ENCODE measurements around the gene IFNL4.
"Not testable (repeated sequence)": the region's sequence is repeated elsewhere in the genome, so short reads cannot be mapped to it uniquely, and the experiment has no call there.

Gene IFNL4

DNA sequence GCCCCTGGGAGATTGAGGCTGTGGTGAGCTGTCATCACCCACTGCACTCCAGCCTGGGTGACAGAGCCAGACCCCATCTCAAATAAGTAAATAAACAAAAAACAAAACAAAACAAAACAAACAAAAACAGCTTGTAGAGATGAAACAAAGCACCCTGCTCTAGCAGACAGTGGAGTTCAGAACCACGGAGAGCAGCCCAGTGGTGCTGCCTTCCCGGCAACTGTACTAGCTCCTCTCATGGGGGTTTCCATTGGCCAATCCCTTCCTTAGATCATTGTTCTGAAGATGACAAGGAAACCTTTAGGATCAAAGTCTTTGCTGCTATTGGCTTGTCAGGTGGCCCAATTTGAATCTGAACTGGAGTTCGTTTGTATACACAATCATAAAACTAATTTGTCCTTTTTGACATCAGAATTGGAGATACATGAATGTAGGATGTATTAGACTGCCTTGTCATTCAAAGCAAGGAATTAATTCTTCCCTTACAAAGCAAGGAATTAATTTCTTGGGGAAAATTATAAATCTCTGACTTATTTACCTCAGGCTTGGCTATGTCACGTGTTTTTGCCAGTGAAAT is 24.9 kb downstream of the IFNL4 start:
- no peak for DNase-seq (ENCODE audit: low read depth, low spot score)

DNA sequence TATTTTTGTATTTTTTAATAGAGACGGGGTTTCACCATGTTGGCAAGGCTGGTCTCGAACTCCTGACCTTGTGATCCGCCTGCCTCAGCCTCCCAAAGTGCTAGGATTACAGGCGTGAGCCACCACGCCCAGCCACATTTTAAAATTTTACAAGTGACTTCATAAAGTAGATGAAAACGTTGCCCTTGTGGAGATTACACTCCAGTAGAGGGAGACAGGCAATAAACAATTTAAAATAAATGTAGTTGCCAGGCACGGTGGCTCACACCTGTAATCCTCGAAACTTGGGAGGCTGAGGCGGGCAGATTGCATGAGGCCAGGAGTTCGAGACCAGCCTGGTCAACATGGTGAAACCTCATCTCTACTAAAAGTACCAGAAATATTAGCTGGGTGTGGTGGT is 29.5 kb downstream of the IFNL4 start:
- not testable (repeated sequence) for DNase-seq (ENCODE audit: low read depth, low spot score)

DNA sequence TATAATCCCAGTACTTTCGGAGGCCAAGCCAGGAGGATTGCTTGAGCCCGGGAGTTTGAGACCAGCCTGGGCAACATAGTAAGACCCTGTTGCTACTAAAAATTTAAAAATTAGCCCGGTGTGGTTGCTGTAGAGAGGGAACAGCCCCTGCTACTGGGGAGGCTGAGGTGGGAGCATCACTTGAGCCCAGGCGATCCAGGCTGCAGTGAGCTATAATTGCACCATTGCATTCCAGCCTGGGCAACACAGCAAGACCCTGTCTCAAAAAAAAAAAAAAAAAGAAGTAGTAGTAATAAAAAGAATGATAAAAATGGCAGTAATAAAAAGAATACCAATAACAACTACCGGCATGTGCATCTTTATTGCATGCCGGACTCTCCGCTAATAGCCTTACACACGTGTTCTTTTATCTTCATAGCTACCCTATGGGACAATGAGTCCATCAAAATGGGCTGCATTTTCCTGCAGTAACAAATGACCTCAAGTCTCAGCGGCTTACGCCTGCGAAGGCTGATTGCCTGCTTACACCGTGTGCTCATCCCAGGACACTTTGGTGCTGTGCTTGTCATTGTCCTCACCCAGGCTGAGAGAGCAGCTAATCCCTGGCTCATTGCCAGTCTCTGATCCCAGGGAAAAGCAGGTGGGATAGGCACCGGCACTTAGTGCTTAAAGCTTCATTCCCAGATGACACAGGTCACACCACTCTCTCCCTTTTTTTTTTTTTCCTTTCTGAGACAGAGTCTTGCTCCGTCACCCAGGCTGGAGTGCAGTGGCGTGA is 30.2 kb downstream of the IFNL4 start:
- DNase-seq (ENCODE audit: low read depth, low spot score): no peak

DNA sequence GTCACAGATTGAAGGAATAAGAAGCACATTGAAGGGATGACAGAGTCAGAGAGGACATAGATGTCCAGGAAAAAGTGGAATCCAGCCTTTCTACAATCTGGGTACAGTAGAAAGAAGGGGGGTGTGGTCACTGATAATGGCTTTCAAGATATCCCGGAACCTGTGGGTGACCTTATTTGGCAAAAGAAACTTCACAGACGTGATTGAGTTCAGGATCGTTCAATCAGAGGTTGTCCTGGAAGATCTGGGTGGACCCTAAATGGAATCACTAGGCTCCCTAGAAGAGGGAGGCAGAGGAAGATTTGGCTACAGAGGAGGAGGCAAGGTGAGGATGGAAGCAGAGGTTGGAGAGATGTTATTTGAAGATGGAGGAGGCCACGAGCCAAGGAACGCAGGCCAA is 31.6 kb downstream of the IFNL4 start:
- no peak for DNase-seq (ENCODE audit: low read depth, low spot score)

DNA sequence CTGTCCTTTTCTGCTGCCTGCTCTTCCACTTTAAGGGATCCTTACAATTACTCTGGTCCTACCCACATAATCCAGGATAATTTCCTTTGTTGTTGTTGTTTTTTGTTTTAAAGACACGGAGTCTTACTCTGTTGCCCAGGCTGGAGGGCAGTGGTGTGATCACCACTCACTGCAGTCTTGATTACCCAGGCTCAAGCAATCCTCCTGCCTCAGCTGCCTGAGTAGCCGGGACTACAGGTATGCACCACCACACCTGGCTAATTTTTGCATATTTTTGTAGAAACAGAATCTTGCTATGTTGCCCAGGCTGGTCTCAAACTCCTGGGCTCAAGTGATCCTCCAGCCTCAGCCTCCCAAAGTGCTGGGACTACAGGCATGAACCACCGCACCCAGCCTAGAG is 33.3 kb downstream of the IFNL4 start:
- not testable (repeated sequence) for DNase-seq (ENCODE audit: low read depth, low spot score)

DNA sequence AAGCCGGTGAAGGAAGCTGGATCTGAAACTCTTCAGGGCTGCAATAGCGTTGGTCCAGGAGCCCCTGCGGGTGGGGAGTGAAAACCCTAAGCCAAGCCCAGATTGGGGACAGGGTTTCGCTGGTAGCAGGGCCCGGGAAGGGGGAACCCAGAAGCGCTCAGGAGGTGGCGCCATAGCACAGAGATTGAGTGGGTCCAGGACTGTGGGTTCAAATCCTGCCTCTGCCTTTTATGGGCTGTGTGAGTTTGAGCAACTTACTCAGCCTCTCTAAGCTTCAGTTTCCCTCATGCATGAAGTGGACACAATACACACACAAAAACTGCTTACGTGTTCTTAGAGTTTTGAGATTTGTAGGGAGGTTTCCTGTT is 36.3 kb downstream of the IFNL4 start:
- DNase-seq (ENCODE audit: low read depth, low spot score): no peak

DNA sequence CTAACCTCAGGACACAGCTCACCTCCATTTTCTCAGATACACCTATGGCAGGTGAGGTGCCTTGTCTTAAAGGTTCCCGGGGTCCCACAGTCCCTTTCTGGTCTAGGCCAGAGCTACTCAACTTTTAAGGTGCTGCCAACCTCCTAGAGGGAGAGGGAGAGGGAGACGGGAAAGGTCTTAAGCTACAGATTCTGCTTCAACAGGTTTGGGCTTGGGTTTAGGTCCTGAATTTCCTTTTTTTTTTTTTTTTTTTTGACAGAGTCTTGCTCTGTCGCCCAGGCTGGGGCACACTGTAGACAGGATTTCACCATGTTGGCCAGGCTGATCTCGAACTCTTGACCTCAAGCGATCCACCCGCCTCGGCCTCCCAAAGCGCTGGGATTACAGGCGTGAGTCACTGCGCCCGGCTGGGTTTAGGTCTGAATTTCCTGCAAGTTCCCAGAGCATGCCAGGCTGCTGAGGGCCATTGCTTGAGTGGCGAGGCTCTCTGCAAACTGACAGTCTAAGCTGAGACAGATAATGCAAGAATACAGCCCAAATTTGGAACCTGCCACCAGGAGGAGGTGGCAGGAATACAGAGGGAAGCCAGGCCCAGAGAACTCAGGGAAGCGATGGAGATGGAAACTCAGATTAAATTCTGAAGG is 36.8 kb downstream of the IFNL4 start:
- no peak for DNase-seq (ENCODE audit: low read depth, low spot score)

DNA sequence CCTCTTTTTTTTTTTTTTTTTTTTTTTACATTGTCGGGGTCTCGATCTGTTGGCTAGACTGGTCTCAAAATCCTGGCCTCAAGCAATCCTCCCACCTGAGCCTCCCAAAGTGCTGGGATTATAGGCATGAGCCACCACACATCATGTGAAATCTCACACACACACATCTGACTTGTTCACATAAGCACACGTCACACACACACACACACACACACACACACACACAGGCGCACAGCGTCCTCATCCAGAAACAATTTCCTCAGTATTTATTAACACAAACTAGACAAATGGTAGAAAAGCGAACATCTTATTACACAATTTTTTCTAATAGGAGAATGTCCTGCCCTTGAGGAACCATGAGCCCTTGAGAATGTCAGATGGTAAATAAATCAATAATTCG is 39.5 kb downstream of the IFNL4 start:
- no peak for DNase-seq (ENCODE audit: low read depth, low spot score)

DNA sequence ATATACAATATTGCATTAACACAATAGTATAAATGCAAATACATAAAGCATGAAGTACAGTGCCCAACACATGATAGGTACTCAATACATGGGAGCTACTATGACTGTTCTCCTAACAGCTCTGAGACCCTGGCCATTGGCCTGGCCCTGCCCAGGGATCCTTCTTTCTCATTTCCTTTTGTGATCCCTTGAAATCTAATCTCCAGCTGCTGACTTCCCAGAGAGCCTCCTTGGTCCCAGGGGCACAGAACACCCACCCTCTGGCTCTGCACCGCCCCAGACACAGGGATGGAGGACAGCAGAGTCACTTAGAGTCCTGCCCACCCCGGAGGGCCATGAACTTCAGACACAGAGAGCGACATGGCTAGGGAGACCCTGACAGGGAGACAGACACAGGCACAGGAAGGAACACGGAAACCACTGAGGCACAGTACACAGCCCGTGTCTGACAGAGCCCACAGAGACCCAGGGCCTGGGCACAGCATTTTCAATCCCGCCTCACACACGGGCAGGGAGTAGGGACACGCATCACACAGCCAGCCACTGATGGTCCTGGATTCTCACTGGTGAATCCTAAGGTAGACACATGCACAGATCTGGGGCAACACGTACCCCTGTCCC is 40.4 kb downstream of the IFNL4 start:
- no peak for DNase-seq (ENCODE audit: low read depth, low spot score)

DNA sequence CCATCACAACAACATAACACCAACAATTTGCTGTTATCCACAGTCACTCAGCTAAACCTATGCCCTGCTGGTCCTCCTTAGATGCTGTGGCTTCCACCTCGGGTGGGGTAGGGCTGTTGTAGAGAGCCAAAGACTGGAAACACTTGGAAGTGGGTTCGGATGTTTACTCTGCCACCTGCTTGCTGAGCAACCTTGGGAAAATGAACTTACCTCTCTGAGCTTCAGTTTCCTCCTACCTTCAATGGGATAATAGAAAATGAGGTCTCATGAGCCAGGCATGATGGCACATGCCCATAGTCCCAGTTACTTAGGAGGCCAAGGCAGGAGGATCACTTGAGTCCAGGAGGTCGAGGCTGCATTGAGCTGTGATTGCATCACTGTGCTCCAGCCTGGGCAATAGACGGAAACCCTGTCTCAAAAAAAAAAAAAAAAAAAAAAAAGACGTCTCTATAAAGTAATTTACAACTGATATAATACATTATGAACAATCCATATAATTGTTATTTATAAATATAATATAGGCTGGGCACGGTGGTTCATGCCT is 41.3 kb downstream of the IFNL4 start:
- no peak for DNase-seq (ENCODE audit: low read depth, low spot score)

DNA sequence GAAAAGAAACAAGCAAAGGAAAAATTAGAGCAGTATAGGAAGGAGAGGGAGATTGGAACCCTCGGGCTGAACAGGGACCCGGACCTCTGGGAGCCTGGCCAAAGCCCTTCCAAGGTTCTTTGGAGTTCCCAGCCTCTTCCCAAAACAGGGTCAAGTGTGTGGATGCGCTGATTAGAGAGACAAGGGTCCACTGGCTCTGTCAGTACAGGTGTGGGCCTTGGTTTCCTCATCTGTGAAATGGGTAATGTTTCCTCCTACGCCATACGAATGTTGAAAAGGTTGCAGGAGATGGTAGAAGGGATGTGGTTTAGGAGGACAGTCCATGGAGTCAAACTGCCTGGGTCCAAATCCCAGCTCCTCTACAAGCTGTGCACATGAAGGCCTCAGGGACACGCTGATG is 42.5 kb downstream of the IFNL4 start:
- no peak for DNase-seq (ENCODE audit: low read depth, low spot score)

DNA sequence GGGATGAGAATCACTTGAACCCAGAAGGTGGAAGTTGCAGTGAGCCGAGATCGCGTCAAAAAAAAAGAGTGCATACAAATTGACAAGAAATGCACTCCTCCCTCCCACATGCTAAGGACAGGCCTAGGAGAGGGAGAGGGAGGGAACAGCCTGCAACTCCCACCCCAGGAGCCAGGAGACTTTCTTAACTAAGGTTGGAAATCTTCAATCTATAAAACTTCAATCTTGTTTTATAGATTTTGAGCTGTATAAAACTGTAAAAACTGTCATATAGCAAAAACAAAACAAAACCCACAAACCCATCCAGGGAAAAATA is 43.2 kb downstream of the IFNL4 start:
- DNase-seq (ENCODE audit: low read depth, low spot score): no peak

DNA sequence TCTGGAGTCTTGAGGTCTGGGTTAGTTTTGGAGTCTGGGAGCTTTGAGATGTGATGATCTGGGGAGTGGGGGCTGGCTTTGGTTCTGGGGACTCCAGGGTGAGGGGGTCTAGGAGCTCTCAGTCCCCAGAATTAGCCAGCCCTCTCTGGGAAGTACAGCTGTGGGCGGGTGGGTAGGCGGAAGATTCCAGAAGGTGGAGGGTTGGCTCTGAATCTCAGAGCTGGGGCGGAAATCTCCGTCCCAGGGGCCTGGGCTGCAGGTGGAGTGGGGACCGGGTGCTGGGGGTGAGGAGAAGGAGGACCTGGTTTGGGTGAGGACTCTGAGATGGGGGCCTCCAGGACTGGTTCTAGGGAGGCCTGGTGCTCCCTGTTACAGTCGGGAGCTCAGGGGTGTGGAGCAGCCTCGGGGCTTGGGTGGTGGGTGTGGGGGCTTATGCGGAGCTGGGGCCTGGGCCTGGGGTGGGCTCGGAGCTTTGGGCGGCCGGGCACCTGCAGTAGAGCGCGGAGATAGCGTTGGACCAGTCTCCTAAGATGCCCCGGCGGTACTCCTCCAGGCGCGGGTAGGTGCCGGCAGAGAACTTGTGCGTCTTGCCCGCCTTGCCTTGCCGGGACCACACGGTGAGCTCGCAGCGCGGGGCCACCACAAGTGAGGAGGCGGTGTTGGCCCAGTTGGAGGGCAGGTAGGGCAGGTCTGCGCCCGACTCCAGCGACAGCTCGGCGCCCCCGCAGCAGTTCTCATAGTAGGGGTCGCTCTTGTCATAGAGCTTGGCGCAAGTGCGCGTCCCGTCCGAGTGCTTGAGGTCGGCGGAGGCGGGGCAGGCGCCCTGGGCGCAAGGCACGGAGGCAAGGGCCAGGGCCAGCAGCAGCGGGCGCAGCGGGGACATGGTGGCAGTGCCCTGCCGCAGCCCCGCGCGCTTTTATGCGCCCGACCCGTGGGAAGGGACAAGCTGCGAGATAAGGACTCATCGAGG is 45.0 kb downstream of the IFNL4 start, which contains the start of gene SYCN:
Gene SYCN, minus strand, starts transcription at position 892 of the 970 bp plus-strand sequence. Its CDS starts 9 bp downstream, at position 883.
- no peak for DNase-seq (ENCODE audit: low read depth, low spot score)

DNA sequence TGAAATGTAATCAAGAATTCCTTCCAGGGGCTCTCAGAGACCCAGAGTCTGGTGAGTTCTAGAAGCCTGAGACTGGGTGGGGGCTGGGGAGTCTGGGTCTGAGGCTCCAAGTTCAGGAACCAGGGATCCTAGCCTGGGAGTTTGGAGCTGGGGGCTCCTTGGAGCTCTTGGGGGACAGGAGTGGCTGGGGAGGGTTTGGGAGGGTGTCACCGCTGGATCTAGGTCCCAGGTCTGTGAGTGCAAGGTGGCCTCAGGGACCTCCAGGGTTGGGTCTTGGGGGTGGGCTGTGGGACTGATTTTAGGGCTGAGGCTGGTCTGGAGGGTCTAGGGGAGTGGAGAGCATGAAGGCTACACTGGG is 45.7 kb downstream of the IFNL4 start:
- no peak for DNase-seq (ENCODE audit: low read depth, low spot score)

DNA sequence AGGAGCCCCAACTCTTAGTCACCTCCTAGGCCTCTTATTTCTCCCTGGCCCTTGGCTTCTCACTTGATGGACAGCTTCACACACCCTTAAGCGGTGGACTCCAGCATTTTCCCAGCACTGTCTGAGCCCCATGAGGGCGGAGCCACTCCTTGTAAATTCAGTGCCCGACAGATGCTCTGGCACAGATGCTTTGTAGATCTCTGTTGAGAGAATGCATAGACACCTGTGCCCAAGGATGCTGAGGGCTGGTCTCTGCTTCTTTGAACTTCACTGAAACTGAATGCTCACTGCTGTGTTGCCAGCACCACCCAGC is 47.9 kb downstream of the IFNL4 start:
- no peak for DNase-seq (ENCODE audit: low read depth, low spot score)

DNA sequence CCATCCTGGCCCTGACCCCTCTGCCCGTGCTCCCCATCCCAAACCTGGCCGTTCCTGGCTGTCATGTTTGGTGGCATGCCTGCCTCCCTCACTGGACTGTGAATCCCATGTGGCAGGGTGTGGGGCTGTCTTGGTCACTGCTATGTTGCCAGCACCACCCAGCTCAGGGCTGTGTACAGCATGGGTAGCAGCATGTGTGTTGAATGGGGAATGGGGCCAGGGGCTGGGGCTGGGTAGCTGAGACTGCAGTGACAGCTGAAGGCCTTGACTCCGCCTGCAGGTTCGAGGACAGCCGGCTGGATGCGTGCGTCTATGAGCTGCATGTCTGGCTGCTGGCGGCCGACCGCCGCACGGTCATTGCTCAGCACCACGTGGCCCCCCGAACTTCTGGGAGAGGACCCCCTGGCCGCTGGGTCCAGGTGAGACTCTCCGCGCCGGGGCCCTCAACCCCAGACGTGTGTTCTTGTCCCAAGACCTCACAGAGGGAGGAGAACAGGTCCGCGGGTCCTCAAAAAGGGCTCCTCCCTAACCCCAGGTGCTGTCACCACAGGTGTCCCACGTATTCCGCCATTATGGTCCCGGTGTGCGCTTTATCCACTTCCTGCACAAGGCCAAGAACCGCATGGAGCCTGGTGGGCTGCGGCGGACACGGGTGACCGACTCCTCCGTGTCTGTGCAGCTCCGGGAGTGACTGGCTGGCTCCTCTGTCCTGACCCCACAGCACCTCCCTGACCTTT is 48.4 kb downstream of the IFNL4 start:
- DNase-seq (ENCODE audit: low read depth, low spot score): no peak

DNA sequence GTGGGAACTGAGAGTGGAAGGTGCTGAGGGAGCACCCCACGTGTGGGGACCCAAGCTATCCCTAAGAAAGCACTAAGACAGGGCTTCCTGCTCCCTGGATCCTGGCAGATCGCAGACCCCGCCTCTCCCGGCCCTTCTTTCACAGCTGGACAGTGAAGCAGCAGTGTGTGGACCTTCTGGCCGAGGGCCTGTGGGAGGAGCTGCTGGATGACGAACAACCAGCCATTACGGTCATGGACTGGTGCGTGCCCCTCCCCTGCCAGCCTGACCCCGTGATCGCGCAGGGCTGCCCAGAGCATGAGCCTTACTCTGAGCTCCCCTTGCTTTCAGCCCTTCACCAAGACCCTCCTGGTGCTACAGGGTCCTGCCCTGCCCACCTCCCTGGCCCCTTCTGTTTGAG is 49.6 kb downstream of the IFNL4 start:
- DNase-seq (ENCODE audit: low read depth, low spot score): no peak

DNA sequence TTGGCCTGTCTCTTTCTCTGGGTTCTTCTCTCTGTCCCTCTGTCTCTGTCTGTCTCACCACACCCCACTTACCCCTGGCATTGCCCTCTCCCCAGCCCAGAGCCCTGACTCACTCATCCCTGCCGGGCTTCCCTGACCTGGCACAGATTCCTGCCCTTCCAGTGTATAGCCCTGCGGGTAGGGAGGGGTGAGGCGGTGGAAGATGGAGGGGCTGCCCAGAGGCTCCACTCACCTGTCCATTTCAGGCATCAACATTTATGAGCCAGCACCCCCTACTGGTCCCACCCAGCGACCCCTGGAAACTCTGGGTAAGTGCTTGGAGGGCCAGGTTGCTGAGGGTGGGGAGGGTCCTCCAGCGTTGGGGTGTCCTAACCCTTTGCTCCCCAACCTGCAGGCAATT is 50.8 kb downstream of the IFNL4 start:
- DNase-seq (ENCODE audit: low read depth, low spot score): no peak

DNA sequence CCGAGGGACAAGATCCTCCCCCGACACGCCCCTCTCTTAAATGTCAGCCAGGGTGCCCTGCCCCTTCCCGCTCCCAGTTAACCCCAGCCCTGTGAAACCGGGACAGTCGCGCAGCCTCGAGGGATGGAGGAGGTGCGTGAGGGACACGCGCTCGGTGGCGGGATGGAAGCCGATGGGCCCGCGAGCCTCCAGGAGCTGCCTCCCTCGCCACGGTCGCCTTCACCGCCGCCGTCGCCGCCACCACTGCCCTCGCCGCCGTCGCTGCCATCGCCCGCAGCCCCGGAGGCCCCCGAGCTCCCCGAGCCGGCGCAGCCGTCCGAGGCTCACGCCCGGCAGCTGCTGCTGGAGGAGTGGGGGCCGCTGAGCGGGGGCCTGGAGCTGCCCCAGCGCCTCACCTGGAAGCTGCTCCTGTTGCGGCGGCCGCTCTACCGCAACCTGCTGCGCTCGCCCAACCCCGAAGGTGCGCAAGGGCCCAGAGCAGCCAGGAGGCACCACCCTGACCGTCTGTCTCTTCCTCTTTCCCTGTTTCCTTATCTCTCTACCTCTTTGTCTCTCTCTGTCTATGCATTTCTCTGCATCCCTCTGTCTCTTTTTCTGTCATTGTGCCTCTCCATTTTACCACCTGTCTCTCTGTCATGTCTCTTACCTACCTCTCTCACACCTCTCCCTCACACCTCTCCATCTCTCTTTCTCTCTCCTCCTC is 51.6 kb downstream of the IFNL4 start, which contains the start of gene NCCRP1:
Gene NCCRP1, plus strand, starts transcription at position 105 of the 703 bp plus-strand sequence. Its CDS starts 19 bp downstream, at position 124.
- DNase-seq (ENCODE audit: low read depth, low spot score): no peak

DNA sequence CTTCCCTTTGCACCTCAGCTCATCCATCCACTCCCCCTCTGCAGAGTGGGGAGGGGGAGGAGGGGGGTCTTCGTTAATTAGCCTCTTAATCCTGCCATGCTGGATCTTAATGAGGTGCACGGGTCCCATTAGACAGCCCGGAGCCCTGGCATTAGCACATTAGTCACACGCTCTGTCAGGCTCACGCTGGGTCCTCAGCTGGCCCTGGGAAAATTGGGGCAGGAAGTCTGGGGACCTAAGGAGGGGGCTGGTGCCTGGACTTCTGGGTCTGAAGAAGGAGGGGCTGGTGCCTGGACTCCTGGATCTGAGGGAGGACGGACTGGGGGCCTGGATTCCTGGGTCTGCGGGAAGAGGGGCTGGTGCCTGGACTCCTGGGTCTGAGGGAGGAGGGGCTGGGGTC is 52.3 kb downstream of the IFNL4 start:
- no peak for DNase-seq (ENCODE audit: low read depth, low spot score)
